ENCODE results near the gene KCNH1. TPM values are rescaled to one million over a fixed set of nuclear protein-coding genes. Genes with fewer than 3 reads are reported as not detected.

The KCNH1 gene
- total RNA-seq (2022; extraction: Qiagen RNA extraction): 2.1 to 2.6 TPM (median 2.1 TPM) in 5 replicates

DNA sequence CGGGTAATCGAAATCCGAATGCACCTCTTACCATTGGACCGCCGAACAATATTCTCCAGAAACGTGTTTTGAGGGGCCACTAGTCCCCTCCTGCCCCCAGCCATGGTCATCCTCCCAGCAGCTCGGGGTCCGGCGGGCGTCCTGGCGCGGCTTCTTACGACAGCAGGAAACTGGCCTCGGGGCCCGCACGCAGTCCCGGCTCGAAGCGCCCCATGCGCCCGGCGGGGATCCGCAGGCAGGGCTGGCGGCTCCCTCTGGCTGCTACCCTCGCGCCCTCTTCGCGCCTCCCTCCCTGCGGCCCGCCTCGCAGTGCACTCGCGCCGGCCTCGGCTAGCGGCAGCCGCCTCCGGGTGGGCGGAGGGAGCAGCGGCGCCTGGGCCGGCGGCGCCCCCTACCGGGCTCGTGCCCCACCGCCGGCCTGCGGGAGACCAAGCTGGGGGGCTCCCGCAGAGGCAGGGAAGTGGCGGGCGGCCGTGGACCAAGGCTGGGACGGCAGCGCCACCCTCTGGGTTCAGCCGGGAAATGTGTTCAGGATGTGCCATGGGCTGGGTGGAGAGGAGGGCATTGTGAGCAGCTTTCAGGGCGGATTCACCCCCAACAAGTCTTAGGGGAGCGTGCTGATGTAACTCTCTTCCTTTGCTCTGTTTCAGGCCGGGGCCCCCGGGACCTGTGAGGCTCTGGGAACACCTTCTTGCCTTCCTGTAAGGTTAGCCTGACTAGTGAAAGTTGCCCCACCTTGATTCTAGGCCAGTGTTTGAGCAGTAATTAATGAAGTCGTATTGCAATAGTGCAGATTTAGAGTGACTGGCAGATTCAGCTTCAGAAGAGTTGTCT lies at the start of gene KCNH1:
Gene KCNH1, minus strand, starts transcription at position 313 of the 834 bp plus-strand sequence. Its CDS starts 203 bp downstream, at position 110.

Other genes starting within 250 kb of the KCNH1 start
- gene RCOR3, start 125.2 kb upstream of the KCNH1 start, total RNA-seq (2022; extraction: Qiagen RNA extraction): 25.0 to 31.3 TPM (median 30.4 TPM) in 5 replicates
- 6.6 to 9.0 TPM (median 7.7 TPM) in 5 replicates for gene TRAF5, start 192.7 kb upstream of the KCNH1 start, total RNA-seq (2022; extraction: Qiagen RNA extraction)

Data from A549 treated with dexamethasone at 1 μM for 4 hours (cell line).